ENCODE results near the gene PNN. TPM values are rescaled to one million over a fixed set of nuclear protein-coding genes. Genes with fewer than 3 reads are reported as not detected.
"Not testable (repeated sequence)": the region's sequence is repeated elsewhere in the genome, so short reads cannot be mapped to it uniquely, and the experiment has no call there.

Gene PNN
- total RNA-seq (46.2 TPM), polyA plus RNA-seq (ENCODE audit: insufficient read depth, low read depth, low replicate concordance) (27.2 TPM)
- long read RNA-seq, donor 1, transcript PNN-204 (3 exons, 583 nt): minor isoform, 13 of 174 reads
- long read RNA-seq, donor 1, transcript PNN-201 (9 exons, 3,576 nt): major isoform, 22 of 174 reads
- long read RNA-seq, donor 1, partial matches to known transcripts: 135 of 174 reads
- long read RNA-seq, donor 1, other reads (novel, unspliced or antisense): 0 of 174 reads
- long read RNA-seq, donor 2, transcript PNN-204 (3 exons, 583 nt): minor isoform, 17 of 89 reads
- long read RNA-seq, donor 2, transcript PNN-201 (9 exons, 3,576 nt): major isoform, 33 of 89 reads
- long read RNA-seq, donor 2, partial matches to known transcripts: 39 of 89 reads
- long read RNA-seq, donor 2, other reads (novel, unspliced or antisense): 0 of 89 reads
- long read RNA-seq, donor 3, transcript PNN-204 (3 exons, 583 nt): minor isoform, 23 of 108 reads
- long read RNA-seq, donor 3, transcript PNN-201 (9 exons, 3,576 nt): major isoform, 41 of 108 reads
- long read RNA-seq, donor 3, partial matches to known transcripts: 39 of 108 reads
- long read RNA-seq, donor 3, other reads (novel, unspliced or antisense): 0 of 108 reads
- long read RNA-seq, donor 4, transcript PNN-201 (9 exons, 3,576 nt): major isoform, 25 of 65 reads
- long read RNA-seq, donor 4, transcript PNN-204 (3 exons, 583 nt): minor isoform, 5 of 65 reads
- long read RNA-seq, donor 4, partial matches to known transcripts: 32 of 65 reads
- long read RNA-seq, donor 4, other reads (novel, unspliced or antisense): 0 of 65 reads
- long read RNA-seq, donor 5, partial matches to known transcripts: 0 of 7 reads
- long read RNA-seq, donor 5, other reads (novel, unspliced or antisense): 0 of 7 reads
- long read RNA-seq, donor 6, transcript PNN-204 (3 exons, 583 nt): minor isoform, 15 of 48 reads
- long read RNA-seq, donor 6, transcript PNN-201 (9 exons, 3,576 nt): major isoform, 32 of 48 reads
- long read RNA-seq, donor 6, partial matches to known transcripts: 0 of 48 reads
- long read RNA-seq, donor 6, other reads (novel, unspliced or antisense): 0 of 48 reads
- long read RNA-seq, donor 7, transcript PNN-201 (9 exons, 3,576 nt): major isoform, 26 of 32 reads
- long read RNA-seq, donor 7, partial matches to known transcripts: 0 of 32 reads
- long read RNA-seq, donor 7, other reads (novel, unspliced or antisense): 5 of 32 reads
- long read RNA-seq, donor 8, transcript PNN-201 (9 exons, 3,576 nt): major isoform, 24 of 53 reads
- long read RNA-seq, donor 8, transcript PNN-204 (3 exons, 583 nt): minor isoform, 7 of 53 reads
- long read RNA-seq, donor 8, partial matches to known transcripts: 21 of 53 reads
- long read RNA-seq, donor 8, other reads (novel, unspliced or antisense): 0 of 53 reads
- long read RNA-seq, donor 9, transcript PNN-201 (9 exons, 3,576 nt): major isoform, 5 of 45 reads
- long read RNA-seq, donor 9, partial matches to known transcripts: 38 of 45 reads
- long read RNA-seq, donor 9, other reads (novel, unspliced or antisense): 0 of 45 reads
- long read RNA-seq, donor 10, transcript PNN-204 (3 exons, 583 nt): minor isoform, 21 of 110 reads
- long read RNA-seq, donor 10, transcript PNN-201 (9 exons, 3,576 nt): major isoform, 41 of 110 reads
- long read RNA-seq, donor 10, partial matches to known transcripts: 43 of 110 reads
- long read RNA-seq, donor 10, other reads (novel, unspliced or antisense): 0 of 110 reads

DNA sequence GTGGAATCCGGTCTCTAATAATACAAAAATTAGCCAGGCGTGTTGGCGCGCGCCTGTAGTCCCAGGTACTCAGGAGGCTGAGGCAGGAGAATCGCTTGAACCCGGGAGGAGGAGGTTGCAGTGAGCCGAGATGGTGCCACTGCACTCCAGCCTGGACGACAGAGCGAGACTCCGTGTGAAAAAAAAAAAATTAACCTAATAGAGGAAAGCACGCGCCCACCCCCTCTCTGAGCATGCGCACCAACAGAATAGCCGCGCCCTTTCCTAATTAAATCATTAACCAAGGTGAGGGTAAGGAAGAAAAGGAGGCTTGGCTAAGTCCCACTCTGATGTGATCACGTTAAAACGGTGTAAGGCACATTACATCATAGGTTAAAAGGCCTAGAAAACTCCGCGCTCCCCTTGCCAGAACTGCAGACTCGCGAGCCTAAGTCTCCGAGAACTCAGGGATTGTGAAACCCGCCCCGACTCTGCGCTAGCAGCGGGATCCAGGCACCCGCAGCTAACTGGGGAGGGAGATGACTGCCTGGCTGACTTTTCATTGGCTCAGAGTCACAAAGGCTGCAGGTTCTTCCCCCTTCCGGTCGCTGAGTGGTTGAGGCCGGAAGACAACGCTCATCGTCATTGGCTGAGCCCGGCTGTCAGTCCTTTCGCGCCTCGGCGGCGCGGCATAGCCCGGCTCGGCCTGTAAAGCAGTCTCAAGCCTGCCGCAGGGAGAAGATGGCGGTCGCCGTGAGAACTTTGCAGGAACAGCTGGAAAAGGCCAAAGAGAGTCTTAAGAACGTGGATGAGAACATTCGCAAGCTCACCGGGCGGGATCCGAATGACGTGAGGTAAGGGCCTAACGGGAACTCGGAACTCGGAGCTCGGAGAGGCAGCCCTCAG, at the start of gene PNN:
TSS of gene PNN (plus strand) at position 695 of the 885 bp plus-strand sequence. CDS start at position 721, 26 bp downstream.
- peak; percentile 83 for FAIRE-seq
- intact Hi-C loops (cut with DNase I): no loop called here
- TF ChIP-seq, protein P1, sequence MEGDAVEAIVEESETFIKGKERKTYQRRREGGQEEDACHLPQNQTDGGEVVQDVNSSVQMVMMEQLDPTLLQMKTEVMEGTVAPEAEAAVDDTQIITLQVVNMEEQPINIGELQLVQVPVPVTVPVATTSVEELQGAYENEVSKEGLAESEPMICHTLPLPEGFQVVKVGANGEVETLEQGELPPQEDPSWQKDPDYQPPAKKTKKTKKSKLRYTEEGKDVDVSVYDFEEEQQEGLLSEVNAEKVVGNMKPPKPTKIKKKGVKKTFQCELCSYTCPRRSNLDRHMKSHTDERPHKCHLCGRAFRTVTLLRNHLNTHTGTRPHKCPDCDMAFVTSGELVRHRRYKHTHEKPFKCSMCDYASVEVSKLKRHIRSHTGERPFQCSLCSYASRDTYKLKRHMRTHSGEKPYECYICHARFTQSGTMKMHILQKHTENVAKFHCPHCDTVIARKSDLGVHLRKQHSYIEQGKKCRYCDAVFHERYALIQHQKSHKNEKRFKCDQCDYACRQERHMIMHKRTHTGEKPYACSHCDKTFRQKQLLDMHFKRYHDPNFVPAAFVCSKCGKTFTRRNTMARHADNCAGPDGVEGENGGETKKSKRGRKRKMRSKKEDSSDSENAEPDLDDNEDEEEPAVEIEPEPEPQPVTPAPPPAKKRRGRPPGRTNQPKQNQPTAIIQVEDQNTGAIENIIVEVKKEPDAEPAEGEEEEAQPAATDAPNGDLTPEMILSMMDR (IDR thresholded peaks at IDR 0.05; ENCODE audit: borderline replicate concordance, extremely low read depth, insufficient read depth): no peak

DNA sequence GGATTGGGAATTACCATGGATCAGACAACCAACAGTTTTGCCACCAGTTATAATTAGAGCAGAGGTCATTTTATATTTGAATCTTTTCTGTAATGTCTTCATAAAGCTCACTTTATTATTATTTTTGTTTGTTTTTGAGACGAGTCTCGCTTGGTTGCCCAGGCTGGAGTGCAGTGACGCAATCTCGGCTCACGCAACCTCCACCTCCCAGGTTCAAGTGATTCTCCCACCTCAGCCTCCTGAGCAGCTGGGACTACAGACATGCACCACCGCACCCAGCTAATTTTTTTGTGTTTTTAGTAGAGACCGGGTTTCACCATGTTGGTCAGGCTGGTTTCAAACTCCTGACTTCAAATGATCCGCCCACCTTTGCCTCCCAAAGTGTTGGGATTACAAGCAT, 37.2 kb upstream of the PNN start:
- intact Hi-C loops (cut with DNase I); DNase-seq; H3K9ac ChIP-seq (ENCODE audit: low read length in 3 of 3); H3K4me3 ChIP-seq (ENCODE audit: low read length in 3 of 3); H3K27me3 ChIP-seq (ENCODE audit: control insufficient read depth, insufficient read depth, low read length); H3K36me3 ChIP-seq (ENCODE audit: control insufficient read depth in 2 of 3, insufficient read depth in 3 of 3, low read length in 3 of 3); H3K4me1 ChIP-seq (ENCODE audit: control insufficient read depth in 2 of 3, insufficient read depth in 2 of 3, low read depth in 1 of 3, low read length in 3 of 3); H3K27ac ChIP-seq (ENCODE audit: low read depth in 2 of 2, low read length in 2 of 2); H3K9me3 ChIP-seq (ENCODE audit: control insufficient read depth in 2 of 3, insufficient read depth in 1 of 3, low read length in 3 of 3); FAIRE-seq: not testable (repeated sequence)

More for the DNA sequence above, at the start of gene PNN:
- H3K27ac ChIP-seq (ENCODE audit: low read depth in 2 of 2, low read length in 2 of 2): peak within 1 kb of the TSS; percentile 79 to 87
- peaks cover 3 to 11% (median 4%) of the 10 kb centered on the region in 3 donors for H3K4me1 ChIP-seq (ENCODE audit: control insufficient read depth in 2 of 3, insufficient read depth in 2 of 3, low read depth in 1 of 3, low read length in 3 of 3)
- peaks cover 0 to 1% (median 0%) of the 10 kb centered on the region in 3 donors for H3K9me3 ChIP-seq (ENCODE audit: control insufficient read depth in 2 of 3, insufficient read depth in 1 of 3, low read length in 3 of 3)
- peaks cover 11 to 34% (median 15%) of the 10 kb centered on the region in 3 donors for H3K36me3 ChIP-seq (ENCODE audit: control insufficient read depth in 2 of 3, insufficient read depth in 3 of 3, low read length in 3 of 3)
- peak within 1 kb of the TSS; percentile 87 to 96 (median 88) for H3K9ac ChIP-seq (ENCODE audit: low read length in 3 of 3)
- no peaks in the 10 kb centered on the region for H3K27me3 ChIP-seq (ENCODE audit: control insufficient read depth, insufficient read depth, low read length)
- DNase-seq: peak; percentile 98 to 100 (median 99)
- peak within 1 kb of the TSS; percentile 70 to 98 (median 97) for H3K4me3 ChIP-seq (ENCODE audit: low read length in 3 of 3)

DNA sequence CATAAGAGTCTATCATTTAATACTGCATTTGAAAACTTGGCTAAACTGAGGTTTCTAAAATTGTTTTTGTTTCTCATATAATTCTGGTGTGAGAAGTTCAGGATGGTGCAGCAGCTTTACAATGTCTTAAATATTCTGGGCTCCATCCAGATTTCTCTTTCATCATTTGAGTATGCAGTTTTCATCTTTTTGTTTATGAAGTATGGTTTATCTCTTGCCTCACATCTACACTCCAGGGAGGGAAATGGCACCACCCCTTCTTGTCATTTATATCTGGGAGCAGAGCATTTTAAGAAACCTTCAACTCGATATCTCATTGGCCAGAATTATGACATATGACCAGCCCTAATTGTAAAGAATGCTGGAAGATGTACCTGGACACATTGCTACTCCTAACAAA, 36.6 kb upstream of the PNN start:
- peak in 1 of 5 donors; percentile 23 for DNase-seq
- Histone ChIP-seq H3K4me3 (ENCODE audit: low read length in 3 of 3) (no peak overlapping the region), H3K27ac (ENCODE audit: low read depth in 2 of 2, low read length in 2 of 2) (no peak overlapping the region), H3K9me3 (ENCODE audit: control insufficient read depth in 2 of 3, insufficient read depth in 1 of 3, low read length in 3 of 3) (no peaks in the 10 kb centered on the region), H3K27me3 (ENCODE audit: control insufficient read depth, insufficient read depth, low read length) (no peaks in the 10 kb centered on the region), H3K9ac (ENCODE audit: low read length in 3 of 3) (no peak overlapping the region), H3K4me1 (ENCODE audit: control insufficient read depth in 2 of 3, insufficient read depth in 2 of 3, low read depth in 1 of 3, low read length in 3 of 3) (no peaks in the 10 kb centered on the region), H3K36me3 (ENCODE audit: control insufficient read depth in 2 of 3, insufficient read depth in 3 of 3, low read length in 3 of 3) (peaks cover 0 to 4% (median 0%) of the 10 kb centered on the region in 3 donors)
- intact Hi-C loops (cut with DNase I): no loop called here
- no peak for FAIRE-seq
- TF ChIP-seq, protein P1 (IDR thresholded peaks at IDR 0.05; ENCODE audit: borderline replicate concordance, extremely low read depth, insufficient read depth): no peak
